GM12801 (cell line): ENCODE results near the gene SF3B5.

Experiments used
- TF ChIP-seq, protein P1 (sequence below): IDR thresholded peaks from one replicate; pipeline ENCODE4 v1.5.1; 2011; ENCODE audit warnings: control low read depth; ENCODE audit not compliant: insufficient read length; ENCODE audit errors: extremely low read depth

SF3B5 gene

GRCh38 chr6:144123421-144123820 is 28.0 kb upstream of the SF3B5 start:
- TF ChIP-seq, protein P1, sequence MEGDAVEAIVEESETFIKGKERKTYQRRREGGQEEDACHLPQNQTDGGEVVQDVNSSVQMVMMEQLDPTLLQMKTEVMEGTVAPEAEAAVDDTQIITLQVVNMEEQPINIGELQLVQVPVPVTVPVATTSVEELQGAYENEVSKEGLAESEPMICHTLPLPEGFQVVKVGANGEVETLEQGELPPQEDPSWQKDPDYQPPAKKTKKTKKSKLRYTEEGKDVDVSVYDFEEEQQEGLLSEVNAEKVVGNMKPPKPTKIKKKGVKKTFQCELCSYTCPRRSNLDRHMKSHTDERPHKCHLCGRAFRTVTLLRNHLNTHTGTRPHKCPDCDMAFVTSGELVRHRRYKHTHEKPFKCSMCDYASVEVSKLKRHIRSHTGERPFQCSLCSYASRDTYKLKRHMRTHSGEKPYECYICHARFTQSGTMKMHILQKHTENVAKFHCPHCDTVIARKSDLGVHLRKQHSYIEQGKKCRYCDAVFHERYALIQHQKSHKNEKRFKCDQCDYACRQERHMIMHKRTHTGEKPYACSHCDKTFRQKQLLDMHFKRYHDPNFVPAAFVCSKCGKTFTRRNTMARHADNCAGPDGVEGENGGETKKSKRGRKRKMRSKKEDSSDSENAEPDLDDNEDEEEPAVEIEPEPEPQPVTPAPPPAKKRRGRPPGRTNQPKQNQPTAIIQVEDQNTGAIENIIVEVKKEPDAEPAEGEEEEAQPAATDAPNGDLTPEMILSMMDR, result no peak

DNA sequence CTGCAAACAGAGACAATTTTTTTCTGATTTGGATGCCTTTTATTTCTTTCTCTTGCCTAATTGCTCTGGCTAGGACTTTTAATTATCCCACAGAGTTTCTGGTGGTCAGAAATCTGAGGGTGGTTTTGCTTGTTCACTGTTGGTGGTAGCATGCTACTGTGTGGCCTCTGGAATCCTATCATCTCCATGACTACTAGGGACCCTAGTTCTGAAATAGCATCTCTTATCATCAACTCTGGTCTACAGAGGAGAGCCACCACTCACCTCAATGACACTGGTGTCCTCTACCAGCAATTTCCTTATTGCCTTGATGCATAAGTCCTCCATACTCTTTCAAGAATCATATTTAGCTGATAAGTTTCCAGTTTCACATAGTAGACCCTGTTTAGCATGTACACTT is 27.5 kb upstream of the SF3B5 start:
- TF ChIP-seq, protein P1, result no peak

DNA sequence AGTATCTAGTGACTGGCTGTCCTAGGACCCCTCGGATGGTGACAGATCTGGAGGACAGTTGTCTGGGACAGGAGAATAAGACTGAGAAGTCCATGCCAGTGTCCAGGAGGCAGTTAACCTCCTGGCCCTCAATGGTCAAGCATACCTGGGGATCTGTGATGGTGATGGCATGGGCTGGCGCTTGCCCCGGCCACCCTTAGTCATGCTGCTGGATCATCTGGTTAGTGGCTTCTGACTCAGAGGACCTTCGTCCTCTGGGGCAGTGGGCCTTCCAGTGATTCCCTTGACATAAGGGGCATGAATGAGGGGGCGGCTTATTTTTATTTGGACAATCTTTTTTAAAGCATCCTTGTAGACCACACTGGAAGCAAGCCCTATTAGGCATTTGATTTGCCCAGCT is 24.0 kb upstream of the SF3B5 start:
- TF ChIP-seq, protein P1, result no peak

- TF ChIP-seq, protein P1, result no peak
Measured at GRCh38 chr6:144115219-144115618, 19.8 kb upstream of the SF3B5 start.

DNA sequence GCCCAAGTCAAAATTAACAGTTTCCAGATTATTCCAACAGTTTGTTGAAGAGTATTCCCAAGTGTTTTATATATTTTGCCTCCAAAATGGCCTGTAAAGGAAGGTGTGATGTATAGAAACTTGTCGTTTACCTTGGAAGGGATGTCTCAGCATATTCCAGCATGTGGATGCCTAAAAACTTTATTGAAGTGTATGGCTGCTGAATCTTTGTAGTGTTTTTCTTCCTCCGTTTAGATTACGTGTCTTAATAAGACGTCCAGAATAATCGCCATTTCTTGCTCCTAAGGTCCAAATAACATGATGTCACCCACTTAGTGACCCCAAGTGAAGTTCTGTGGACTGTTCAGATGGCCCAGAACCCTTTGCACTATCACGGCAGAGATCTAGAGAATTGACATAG is 18.0 kb upstream of the SF3B5 start:
- TF ChIP-seq, protein P1, result no peak

- TF ChIP-seq, protein P1, result no peak
Measured at GRCh38 chr6:144110210-144110609, 14.8 kb upstream of the SF3B5 start.

GRCh38 chr6:144106206-144106605 is 10.8 kb upstream of the SF3B5 start:
- TF ChIP-seq, protein P1, result no peak
